Mononuclear cell (primary cell): ENCODE results near the gene ZBTB49. TPM values are rescaled to one million over a fixed set of nuclear protein-coding genes. Genes with fewer than 3 reads are reported as not detected.

ENCODE experiments used
- H3K27me3 ChIP-seq: 2 replicates; pipeline ENCODE4 v1.6.0; 2011; ENCODE audit warnings: low read length, control low read depth; ENCODE audit not compliant: insufficient read depth
- H3K4me1 ChIP-seq: 2 replicates; pipeline ENCODE4 v1.5.1; 2011; ENCODE audit warnings: mild to moderate bottlenecking, low read length, control low read depth; ENCODE audit not compliant: insufficient read depth
- H3K4me3 ChIP-seq: 2 replicates; pipeline ENCODE4 v1.5.1; 2011; ENCODE audit warnings: mild to moderate bottlenecking, low read length, moderate library complexity
- H3K9me3 ChIP-seq: 2 replicates; pipeline ENCODE4 v1.5.1; 2011; ENCODE audit warnings: low read depth, mild to moderate bottlenecking, control low read depth, low read length
- total RNA-seq: library from RNA; depleted of rRNA; stranded (reverse); fragments of >200 nt; gene quantifications from one replicate; pipeline ENCODE4 v1.2.3, GENCODE V29; 2012

Gene ZBTB49
- total RNA-seq, 1 donor: 19.1 TPM

- H3K9me3 ChIP-seq: no peaks in the 10 kb centered on the region
- no peaks in the 10 kb centered on the region for H3K27me3 ChIP-seq
- no peaks in the 10 kb centered on the region for H3K4me1 ChIP-seq
- H3K4me3 ChIP-seq: no peak overlapping the region
Observed at GRCh38 chr4:4302001-4302400, 11.9 kb downstream of the ZBTB49 start.

- Histone ChIP-seq H3K4me1 (no peaks in the 10 kb centered on the region), H3K27me3 (no peaks in the 10 kb centered on the region), H3K4me3 (no peak overlapping the region), H3K9me3 (no peaks in the 10 kb centered on the region)
Observed at GRCh38 chr4:4302416-4302815, 12.4 kb downstream of the ZBTB49 start.

- no peaks in the 10 kb centered on the region for H3K27me3 ChIP-seq
- H3K4me3 ChIP-seq: no peak overlapping the region
- H3K9me3 ChIP-seq: no peaks in the 10 kb centered on the region
- no peaks in the 10 kb centered on the region for H3K4me1 ChIP-seq
Observed at GRCh38 chr4:4306920-4307319, 16.9 kb downstream of the ZBTB49 start.

GRCh38 chr4:4308800-4309441 is 18.9 kb downstream of the ZBTB49 start:
- Histone ChIP-seq H3K4me3 (no peak overlapping the region), H3K27me3 (no peaks in the 10 kb centered on the region), H3K4me1 (no peaks in the 10 kb centered on the region), H3K9me3 (no peaks in the 10 kb centered on the region)

- Histone ChIP-seq H3K4me3 (no peak overlapping the region), H3K9me3 (no peaks in the 10 kb centered on the region), H3K27me3 (no peaks in the 10 kb centered on the region), H3K4me1 (no peaks in the 10 kb centered on the region)
Observed at GRCh38 chr4:4311193-4311592, 21.1 kb downstream of the ZBTB49 start.

GRCh38 chr4:4315461-4316149 is 25.6 kb downstream of the ZBTB49 start:
- H3K4me3 ChIP-seq: no peak overlapping the region
- H3K9me3 ChIP-seq: no peaks in the 10 kb centered on the region
- no peaks in the 10 kb centered on the region for H3K27me3 ChIP-seq
- H3K4me1 ChIP-seq: no peaks in the 10 kb centered on the region

- Histone ChIP-seq H3K9me3 (no peaks in the 10 kb centered on the region), H3K4me3 (no peak overlapping the region), H3K4me1 (no peaks in the 10 kb centered on the region), H3K27me3 (no peaks in the 10 kb centered on the region)
Observed at GRCh38 chr4:4316150-4316495, 26.1 kb downstream of the ZBTB49 start.

GRCh38 chr4:4317496-4318232 is 27.6 kb downstream of the ZBTB49 start:
- H3K4me1 ChIP-seq: no peaks in the 10 kb centered on the region
- H3K27me3 ChIP-seq: no peaks in the 10 kb centered on the region
- no peaks in the 10 kb centered on the region for H3K9me3 ChIP-seq
- H3K4me3 ChIP-seq: no peak overlapping the region

- Histone ChIP-seq H3K9me3 (no peaks in the 10 kb centered on the region), H3K4me3 (no peak overlapping the region), H3K27me3 (no peaks in the 10 kb centered on the region), H3K4me1 (no peaks in the 10 kb centered on the region)
Observed at GRCh38 chr4:4320528-4320927, 30.5 kb downstream of the ZBTB49 start.

- H3K27me3 ChIP-seq: no peaks in the 10 kb centered on the region
- H3K4me1 ChIP-seq: no peaks in the 10 kb centered on the region
- H3K9me3 ChIP-seq: no peaks in the 10 kb centered on the region
- no peak overlapping the region for H3K4me3 ChIP-seq
Observed at GRCh38 chr4:4320951-4321714, 31.1 kb downstream of the ZBTB49 start.

- H3K27me3 ChIP-seq: no peaks in the 10 kb centered on the region
- no peaks in the 10 kb centered on the region for H3K9me3 ChIP-seq
- H3K4me1 ChIP-seq: no peaks in the 10 kb centered on the region
- no peak overlapping the region for H3K4me3 ChIP-seq
Observed at GRCh38 chr4:4321951-4322688, 32.1 kb downstream of the ZBTB49 start.

GRCh38 chr4:4323705-4324534 is 33.9 kb downstream of the ZBTB49 start:
- H3K4me1 ChIP-seq: no peaks in the 10 kb centered on the region
- H3K27me3 ChIP-seq: no peaks in the 10 kb centered on the region
- H3K9me3 ChIP-seq: no peaks in the 10 kb centered on the region
- H3K4me3 ChIP-seq: no peak overlapping the region

- Histone ChIP-seq H3K4me3 (no peak overlapping the region), H3K4me1 (no peaks in the 10 kb centered on the region), H3K27me3 (no peaks in the 10 kb centered on the region), H3K9me3 (no peaks in the 10 kb centered on the region)
Observed at GRCh38 chr4:4325321-4325720, 35.3 kb downstream of the ZBTB49 start.

- Histone ChIP-seq H3K9me3 (no peaks in the 10 kb centered on the region), H3K4me3 (no peak overlapping the region), H3K4me1 (no peaks in the 10 kb centered on the region), H3K27me3 (no peaks in the 10 kb centered on the region)
Observed at GRCh38 chr4:4326166-4326565, 36.1 kb downstream of the ZBTB49 start.
